ENCODE data around the gene DPH7. TPM values are rescaled to one million over a fixed set of nuclear protein-coding genes. Genes with fewer than 3 reads are reported as not detected.
"Not testable (repeated sequence)": the region's sequence is repeated elsewhere in the genome, so short reads cannot be mapped to it uniquely, and the experiment has no call there.

Gene DPH7
- total and polyA plus RNA-seq, 2 experiments from 2014 or later, result 65.6 to 78.4 TPM

DNA sequence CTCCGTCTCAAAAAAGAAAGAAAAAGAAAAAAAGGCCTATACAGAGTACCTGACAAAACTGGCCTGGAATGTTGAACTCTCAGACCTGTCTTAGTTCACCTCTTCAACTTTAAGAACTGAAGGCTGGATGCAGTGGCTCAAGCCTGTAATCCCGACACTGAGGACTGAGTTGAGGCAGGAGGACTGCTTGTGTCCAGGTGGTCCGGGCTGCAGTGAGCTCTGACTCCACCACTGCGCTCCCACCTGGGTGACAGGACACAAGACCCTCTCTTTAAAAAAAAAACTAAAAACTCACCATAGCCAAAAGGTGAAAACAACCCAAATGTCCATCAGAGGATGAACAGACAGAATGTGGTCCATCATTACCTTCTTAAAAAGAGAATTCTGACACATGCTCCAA, 20.6 kb downstream of the DPH7 start:
- Histone ChIP-seq H3K27ac (no peak overlapping the region), H3K36me3 (peaks cover 15% of the 10 kb centered on the region), H3K27me3 (no peaks in the 10 kb centered on the region), H3K4me3 (no peak overlapping the region), H3K4me1 (ENCODE audit: low read depth) (no peaks in the 10 kb centered on the region), H3K9me3 (ENCODE audit: low read depth) (no peaks in the 10 kb centered on the region)
- no peak for DNase-seq (ENCODE audit: low read depth in 1 of 2, low spot score in 1 of 2)
- TF ChIP-seq, protein P1, sequence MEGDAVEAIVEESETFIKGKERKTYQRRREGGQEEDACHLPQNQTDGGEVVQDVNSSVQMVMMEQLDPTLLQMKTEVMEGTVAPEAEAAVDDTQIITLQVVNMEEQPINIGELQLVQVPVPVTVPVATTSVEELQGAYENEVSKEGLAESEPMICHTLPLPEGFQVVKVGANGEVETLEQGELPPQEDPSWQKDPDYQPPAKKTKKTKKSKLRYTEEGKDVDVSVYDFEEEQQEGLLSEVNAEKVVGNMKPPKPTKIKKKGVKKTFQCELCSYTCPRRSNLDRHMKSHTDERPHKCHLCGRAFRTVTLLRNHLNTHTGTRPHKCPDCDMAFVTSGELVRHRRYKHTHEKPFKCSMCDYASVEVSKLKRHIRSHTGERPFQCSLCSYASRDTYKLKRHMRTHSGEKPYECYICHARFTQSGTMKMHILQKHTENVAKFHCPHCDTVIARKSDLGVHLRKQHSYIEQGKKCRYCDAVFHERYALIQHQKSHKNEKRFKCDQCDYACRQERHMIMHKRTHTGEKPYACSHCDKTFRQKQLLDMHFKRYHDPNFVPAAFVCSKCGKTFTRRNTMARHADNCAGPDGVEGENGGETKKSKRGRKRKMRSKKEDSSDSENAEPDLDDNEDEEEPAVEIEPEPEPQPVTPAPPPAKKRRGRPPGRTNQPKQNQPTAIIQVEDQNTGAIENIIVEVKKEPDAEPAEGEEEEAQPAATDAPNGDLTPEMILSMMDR (IDR thresholded peaks at IDR 0.05; ENCODE audit: low read depth, low read length), result no peak

DNA sequence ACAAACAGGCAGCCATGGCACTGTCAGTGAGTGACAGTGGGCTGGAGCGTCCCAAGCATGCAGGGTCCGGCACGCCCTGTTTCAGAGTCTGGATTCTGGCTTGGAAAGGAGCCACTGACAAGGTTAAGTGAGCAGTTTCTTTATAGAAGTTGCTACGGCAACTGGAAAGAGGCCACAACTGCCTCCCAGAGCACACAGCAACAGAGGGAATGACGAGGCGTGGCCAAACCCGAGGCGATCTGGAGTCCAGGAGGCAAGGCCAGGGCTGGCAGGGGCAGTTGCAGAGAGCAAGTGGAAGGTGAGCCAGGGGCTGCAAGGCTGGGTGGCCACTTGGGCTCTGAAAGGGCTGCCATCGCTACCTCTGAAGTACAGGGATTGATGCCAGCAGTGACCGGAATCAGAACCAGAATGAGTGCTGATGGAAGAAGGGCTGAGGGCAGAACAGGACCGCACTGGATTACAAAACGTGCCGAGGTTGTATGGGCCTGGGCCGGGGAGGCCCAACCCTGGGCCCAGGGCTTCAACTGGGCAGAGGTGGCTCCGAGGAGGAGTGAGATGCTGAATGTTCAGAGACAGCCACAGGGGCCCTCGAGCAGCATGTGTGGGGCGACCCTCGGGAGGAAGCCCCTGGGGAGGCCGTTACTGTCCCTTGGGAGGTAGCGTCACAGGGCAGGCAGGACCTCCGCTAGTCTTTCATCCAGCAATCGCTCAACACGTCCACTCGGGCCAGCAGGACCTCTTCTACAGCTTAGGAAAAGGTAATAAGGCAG, 22.5 kb downstream of the DPH7 start:
- DNase-seq (ENCODE audit: low read depth in 1 of 2, low spot score in 1 of 2), result peak in 1 of 2 donors; percentile 18
- no peak overlapping the region for H3K4me3 ChIP-seq
- peaks cover 15% of the 10 kb centered on the region for H3K36me3 ChIP-seq
- H3K27me3 ChIP-seq, result no peaks in the 10 kb centered on the region
- TF ChIP-seq, protein P1 (IDR thresholded peaks at IDR 0.05; ENCODE audit: low read depth, low read length), result no peak
- H3K4me1 ChIP-seq (ENCODE audit: low read depth), result no peaks in the 10 kb centered on the region
- H3K27ac ChIP-seq, result no peak overlapping the region
- no peaks in the 10 kb centered on the region for H3K9me3 ChIP-seq (ENCODE audit: low read depth)

DNA sequence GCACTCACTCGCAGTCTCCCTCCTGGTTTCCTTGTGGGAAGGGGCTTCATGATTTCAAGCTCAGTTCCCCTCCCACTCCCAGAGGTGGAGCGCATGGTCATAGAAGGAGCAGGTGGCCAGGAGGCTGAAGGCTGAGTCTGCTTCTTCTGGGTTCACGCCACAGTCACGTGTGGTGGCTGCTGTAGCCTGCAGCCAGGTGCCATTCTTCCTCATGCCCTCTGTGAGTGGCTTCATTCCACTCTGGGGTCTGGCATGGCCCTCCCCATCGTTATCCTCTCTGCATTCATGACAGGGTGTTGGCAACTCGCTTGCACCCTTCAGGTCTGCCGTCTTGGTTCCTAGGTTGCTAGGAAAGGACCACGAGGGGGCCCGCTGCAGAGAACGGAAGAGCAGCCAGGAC, 23.5 kb downstream of the DPH7 start:
- Histone ChIP-seq H3K27ac (no peak overlapping the region), H3K9me3 (ENCODE audit: low read depth) (no peaks in the 10 kb centered on the region), H3K4me1 (ENCODE audit: low read depth) (peaks cover under 1% of the 10 kb centered on the region), H3K27me3 (no peaks in the 10 kb centered on the region), H3K36me3 (peaks cover 15% of the 10 kb centered on the region), H3K4me3 (no peak overlapping the region)
- DNase-seq (ENCODE audit: low read depth in 1 of 2, low spot score in 1 of 2), result no peak
- TF ChIP-seq, protein P1 (IDR thresholded peaks at IDR 0.05; ENCODE audit: low read depth, low read length), result no peak

DNA sequence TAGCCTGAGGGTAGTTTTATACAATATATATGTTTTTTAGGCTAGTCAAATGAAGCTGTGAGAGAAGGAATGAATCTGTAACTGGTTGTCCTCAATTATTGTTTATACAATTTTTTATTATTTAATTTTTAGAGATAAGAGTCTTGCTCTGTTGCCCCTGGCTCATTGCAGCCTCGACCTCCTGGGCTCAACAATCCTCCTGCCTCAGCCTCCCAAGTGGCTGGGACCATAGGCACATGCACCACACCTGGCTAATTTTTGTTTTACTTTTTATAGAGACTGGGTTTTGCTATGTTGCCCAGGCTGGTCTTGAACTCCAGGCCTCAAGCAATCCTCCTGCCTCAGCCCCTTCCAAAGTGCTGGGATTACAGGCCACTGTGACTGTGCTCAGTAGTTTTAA, 24.4 kb downstream of the DPH7 start:
- Histone ChIP-seq H3K9me3 (ENCODE audit: low read depth) (no peaks in the 10 kb centered on the region), H3K27ac (no peak overlapping the region), H3K4me1 (ENCODE audit: low read depth) (peaks cover 6% of the 10 kb centered on the region), H3K27me3 (no peaks in the 10 kb centered on the region), H3K36me3 (peaks cover 15% of the 10 kb centered on the region), H3K4me3 (no peak overlapping the region)
- DNase-seq (ENCODE audit: low read depth in 1 of 2, low spot score in 1 of 2), result no peak
- TF ChIP-seq, protein P1 (IDR thresholded peaks at IDR 0.05; ENCODE audit: low read depth, low read length), result no peak

DNA sequence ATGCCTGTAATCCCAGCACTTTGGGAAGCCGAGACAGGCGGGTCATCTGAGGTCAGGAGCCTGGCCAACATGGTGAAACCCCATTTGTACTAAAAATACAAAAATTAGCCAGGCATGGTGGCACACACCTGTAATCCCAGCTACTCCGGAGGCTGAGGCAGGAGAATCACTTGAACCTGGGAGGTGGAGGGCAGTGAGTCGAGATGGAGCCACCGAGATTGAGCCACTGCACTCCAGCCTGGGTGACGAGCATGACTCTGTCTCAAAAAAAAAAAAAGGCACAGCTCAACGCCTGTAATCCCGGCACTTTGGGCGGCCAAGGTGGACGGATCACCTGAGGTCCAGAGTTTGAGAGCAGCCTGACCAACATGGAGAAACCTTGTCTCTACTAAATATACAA, 25.1 kb downstream of the DPH7 start:
- not testable (repeated sequence) for H3K9me3 ChIP-seq (ENCODE audit: low read depth); DNase-seq (ENCODE audit: low read depth in 1 of 2, low spot score in 1 of 2)

DNA sequence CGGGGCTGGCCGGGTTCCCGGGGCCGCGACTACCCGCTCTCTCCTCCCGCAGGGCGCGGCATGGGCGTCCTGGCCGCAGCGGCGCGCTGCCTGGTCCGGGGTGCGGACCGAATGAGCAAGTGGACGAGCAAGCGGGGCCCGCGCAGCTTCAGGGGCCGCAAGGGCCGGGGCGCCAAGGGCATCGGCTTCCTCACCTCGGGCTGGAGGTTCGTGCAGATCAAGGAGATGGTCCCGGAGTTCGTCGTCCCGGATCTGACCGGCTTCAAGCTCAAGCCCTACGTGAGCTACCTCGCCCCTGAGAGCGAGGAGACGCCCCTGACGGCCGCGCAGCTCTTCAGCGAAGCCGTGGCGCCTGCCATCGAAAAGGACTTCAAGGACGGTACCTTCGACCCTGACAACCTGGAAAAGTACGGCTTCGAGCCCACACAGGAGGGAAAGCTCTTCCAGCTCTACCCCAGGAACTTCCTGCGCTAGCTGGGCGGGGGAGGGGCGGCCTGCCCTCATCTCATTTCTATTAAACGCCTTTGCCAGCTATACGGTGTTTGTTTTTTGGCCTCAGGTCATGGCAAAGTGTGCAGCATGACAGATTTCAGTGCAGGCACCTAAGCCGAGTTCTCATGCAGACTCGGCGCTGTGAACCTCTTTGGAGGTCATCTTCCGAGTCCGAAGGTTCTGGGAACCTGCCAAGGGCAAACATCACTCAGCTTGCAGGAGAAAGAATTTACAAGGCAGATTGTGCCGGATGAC, 26.5 kb downstream of the DPH7 start:
- H3K4me1 ChIP-seq (ENCODE audit: low read depth), result peaks cover 6% of the 10 kb centered on the region
- TF ChIP-seq, protein P1 (IDR thresholded peaks at IDR 0.05; ENCODE audit: low read depth, low read length), result no peak
- no peaks in the 10 kb centered on the region for H3K27me3 ChIP-seq
- H3K27ac ChIP-seq, result peak overlapping the region; percentile 73
- H3K4me3 ChIP-seq, result peak overlapping the region; percentile 79
- no peak for DNase-seq (ENCODE audit: low read depth in 1 of 2, low spot score in 1 of 2)
- no peaks in the 10 kb centered on the region for H3K9me3 ChIP-seq (ENCODE audit: low read depth)
- H3K36me3 ChIP-seq, result peaks cover 11% of the 10 kb centered on the region

More for the DNA sequence above, 25.1 kb downstream of the DPH7 start:
- H3K27me3 ChIP-seq; H3K4me1 ChIP-seq (ENCODE audit: low read depth); H3K27ac ChIP-seq; H3K4me3 ChIP-seq: not testable (repeated sequence)
- peaks cover 15% of the 10 kb centered on the region for H3K36me3 ChIP-seq

All from cardiac muscle cell (in vitro differentiated cells and primary cell).